Activated CD4-positive, alpha-beta T cell treated with anti-CD3 and anti-CD28 coated beads, Interleukin-10, Interleukin-2, amounts not matched to agents 100 ng/mL and 50 ng/mL, durations not matched to agents 16 hours and 8 hours (primary cell): ENCODE results near the gene ABCA2.

Experiments
- DNase-seq: peaks from one replicate; pipeline ENCODE4 v3.0.0-alpha.2; 2020

The ABCA2 gene

DNA sequence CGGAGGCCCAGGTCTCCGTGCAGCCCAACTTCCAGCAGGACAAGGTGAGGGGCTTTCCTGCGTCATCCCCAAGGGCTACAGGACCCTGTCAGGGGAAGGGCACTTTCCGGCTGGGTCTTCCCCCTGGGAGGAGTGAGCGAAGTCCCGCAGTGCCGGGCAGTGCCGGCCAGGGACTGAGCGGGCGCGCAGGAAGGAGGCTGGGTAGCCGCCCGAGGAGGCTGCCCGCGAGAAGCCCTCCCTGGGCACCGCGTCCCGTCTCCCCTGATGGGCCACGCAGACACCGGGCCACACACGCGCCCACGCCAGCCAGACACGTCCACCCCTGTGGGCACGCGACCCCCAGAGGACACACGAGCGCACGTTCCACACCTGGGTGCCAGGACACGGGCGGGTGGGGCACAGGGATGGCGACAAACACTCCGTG, 50.4 kb downstream of the ABCA2 start:
- no peak for DNase-seq

DNA sequence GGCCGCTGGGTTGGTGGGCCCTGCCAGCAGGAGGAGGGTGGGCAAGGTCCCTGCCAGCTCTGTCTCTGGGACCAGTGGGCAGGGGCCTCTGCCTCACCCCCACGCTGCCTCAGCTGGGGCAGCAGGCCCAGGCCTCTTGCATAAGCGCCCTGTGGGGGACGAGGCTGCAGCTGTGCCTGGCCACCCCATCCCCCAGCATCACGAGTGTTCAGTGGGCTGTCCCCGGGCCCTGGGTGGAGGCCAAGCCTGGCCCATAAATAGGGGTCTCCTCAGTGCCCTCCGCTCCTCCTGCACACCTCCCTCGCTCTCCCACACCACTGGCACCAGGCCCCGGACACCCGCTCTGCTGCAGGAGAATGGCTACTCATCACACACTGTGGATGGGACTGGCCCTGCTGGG, 50.8 kb downstream of the ABCA2 start, which contains the start of gene PTGDS:
Gene PTGDS, plus strand, starts transcription at position 282 of the 400 bp plus-strand sequence. Its CDS starts 75 bp downstream, at position 357.
- no peak for DNase-seq

DNA sequence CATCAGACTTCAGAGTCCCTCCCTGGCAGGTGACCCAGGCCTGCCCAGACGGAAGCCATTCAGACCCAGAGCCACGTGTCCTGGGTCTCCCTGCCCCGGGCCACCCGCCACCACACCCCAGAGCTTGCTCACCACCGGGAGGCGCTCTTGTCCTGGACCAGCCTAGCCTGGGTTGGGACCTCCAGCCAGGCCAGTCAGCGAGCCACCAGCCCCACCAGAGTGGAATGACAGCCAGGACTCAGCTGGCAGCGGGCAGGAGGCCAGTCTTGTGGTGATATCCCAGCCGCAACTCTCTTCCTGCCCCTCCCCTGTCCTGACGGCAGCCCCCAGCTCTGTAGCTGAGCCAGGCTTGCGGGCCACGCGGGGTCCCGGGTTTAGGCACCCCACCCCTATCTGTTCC, 52.4 kb downstream of the ABCA2 start:
- DNase-seq: peak; percentile 46

DNA sequence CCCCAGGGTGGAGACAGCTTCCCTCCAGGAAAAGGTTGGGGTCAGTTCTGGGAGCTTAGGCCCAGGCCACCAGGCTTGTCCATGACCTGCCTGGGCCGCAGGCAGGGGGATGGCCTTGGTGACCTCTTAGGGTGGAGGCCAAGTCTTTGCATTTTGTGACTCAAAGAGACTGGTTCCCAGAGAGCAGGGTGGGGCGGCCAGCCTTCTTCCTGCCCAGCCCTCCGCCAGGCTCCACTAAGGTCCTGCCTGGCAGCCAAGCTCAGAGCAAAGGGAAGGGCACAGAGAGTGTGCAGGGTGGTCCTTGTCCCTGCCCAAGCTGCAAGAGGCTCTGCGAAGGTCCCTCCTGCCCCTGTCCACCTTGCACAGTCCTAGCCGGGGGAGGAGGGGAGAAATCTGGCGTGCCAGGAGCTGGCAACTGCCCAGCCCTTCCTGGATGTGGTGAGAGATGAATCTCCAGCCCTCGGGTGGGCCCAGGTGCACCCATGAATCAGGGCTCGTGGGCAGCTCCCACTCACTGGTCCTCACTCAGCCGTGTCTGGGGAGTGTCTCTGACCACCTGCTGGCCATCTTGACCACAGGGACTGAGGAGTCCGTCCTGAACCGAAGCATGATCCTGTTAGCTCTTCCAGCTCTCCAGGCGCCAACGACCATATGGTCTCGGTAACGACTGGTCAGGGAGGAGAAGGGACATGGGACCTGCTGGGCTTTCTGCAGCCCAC, 53.1 kb downstream of the ABCA2 start:
- no peak for DNase-seq

DNA sequence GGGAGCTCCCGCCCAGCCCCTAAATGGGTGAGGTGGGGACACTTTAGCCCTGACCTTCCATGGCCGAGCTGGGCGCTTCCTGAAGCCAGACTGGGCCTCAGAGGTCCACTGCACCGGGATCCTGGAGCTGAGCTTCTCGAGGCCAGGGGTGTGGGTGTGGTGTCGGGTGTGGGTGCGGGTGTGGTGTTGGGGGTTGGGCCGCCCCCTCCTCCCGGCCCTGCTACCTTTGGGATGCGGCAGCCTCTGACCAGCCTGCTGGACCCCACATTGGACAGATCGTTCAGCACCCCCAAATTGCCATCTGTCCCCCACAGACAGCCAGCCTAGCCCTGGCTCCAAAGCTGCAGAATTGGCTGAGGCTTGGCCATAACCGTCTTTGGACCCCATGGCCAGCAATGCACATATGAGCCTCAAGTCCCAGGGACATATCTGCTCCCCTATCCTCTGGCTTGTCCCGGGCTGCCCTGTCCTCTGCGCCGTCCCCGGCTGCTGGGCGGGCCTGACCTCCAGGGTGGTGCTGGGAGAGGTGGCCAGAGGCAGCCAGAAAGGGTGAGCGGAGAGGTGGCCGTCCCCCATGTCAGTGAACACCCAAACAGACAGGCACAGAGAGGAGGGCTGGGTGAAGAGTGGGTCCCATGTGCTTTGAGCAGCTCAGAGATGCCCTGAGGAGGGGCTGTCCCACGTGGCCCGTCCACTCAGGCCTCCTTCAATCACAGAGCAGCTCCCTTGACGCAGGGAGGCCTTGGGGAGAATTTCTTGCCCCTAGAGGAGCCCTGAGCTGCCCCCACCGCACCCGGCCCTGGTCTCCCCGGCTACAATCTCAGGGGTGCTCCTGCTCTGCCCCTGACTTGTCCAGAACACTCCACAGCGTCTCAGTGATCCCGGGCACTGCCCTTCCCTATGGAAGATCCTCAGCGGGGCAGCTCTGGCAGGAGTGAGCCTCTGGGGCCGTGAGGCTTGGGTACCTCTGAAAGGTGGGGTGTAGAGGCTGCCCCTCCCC, 54.1 kb downstream of the ABCA2 start:
- no peak for DNase-seq

DNA sequence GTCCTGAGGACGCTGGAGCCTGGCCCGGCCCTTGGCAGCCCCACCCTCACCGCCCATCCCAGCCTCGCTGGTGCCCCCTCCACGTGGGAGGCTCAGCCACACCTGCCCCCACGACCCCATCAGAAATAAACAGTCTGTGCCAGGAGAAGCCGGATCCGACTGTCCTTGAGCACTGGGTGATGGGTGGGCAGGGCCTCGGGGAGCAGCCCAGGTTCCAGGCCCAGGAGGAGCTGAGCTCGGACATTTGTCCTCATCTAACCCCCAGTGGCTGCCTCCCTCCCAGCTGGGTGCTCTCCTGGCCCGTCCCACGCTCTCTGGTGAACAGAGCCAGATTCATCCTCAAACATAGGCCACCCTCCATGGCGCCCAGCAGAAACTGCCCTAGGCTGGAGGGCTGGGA, 55.3 kb downstream of the ABCA2 start:
- DNase-seq: no peak

DNA sequence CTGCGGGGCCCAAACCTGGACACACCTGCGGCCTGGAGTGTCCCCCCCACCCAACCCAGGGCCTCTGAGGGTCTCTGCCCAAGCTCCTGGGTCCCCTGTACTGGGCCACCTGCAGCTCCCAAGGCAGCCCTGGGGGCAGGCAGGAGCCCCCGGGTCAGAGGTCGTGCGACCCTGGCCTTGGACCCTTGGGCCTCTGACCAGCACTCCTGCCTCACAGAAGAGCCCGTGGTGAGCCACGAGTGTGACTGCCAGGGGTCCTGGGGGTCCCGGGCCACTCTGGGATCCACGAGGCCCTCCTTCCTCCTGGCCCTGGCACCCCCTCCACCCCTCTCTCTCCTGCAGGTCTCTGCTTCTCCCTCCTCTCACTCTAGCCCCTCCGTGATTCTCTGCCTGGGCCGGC, 55.7 kb downstream of the ABCA2 start:
- DNase-seq: no peak

DNA sequence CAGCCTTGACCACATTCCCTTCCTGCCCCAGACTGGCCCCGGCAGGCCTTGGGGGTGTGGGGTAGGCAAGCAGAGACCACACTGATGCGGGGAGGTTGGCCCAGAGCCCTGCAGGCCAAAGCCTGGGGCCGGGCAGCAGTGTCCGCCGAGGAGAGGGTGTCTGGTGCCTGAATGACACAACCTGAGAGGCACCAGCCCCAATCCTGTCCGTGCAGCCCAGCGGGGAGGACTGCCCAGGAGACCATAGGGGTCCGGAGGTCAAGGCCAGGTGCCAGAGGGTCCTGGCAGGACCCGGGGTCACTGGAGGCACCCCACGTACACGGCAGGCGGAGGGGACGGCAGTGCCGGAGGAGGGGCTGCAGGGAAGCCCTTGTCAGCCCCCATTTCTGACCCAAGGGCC, 56.3 kb downstream of the ABCA2 start:
- DNase-seq: no peak

DNA sequence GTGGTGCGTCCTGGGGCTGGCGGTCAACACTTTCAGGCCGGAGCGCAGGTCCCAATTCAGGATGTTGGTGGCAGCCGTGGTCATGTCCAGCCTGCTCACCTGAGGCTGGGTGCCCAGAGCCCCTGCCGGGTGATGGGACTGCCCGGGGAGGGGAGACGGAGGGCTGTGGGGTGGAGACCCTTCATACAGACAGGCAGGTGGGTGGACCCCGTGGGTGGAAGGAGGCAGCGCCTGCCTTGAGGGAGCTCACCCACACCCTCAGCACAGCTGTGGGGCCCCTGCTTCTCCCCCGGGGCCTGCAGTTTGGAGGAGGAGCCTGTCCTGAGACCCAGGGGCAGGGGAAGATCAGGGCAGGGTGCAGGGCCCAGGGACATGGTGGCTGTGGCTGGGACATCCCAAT, 57.7 kb downstream of the ABCA2 start:
- no peak for DNase-seq

DNA sequence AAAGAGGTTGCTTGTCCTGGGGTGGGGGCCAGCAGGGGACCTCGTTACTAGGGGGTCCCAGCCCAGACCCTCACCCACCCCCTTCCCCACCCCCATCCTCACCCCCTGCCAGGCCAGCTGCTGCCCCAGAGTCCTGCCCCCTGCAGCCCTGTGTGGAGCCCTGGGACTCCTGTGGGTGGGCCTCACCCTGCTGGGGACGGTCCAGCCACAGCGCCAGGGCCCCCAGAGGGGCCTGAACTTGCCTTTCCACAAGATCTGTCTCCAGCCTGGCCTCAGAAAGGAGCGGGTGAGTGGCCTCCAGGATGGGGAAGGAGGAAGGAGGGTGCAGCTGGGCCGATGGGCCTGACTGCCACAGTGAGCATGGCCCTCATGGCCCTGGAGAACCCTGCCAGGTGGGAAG, 58.3 kb downstream of the ABCA2 start:
- no peak for DNase-seq

DNA sequence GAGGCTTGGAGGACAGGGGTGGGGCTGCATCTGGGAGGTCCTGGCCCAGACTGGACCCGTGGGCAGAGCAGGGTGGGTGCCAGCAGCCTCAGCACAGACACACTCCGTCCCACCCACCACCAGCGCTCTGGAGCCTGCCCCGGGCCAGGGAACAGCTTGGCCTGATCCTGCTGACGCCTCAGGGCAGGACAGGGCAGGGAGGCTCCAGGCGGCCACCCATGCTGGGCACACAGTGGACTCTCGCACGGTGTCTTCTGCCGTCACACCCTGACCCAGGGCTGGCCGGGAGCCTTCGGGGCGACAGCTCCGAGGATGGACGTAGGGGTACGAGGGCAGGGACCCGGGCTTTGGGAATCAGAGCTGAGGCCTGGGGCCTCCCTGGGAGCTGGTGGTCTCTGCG, 58.9 kb downstream of the ABCA2 start:
- DNase-seq: no peak

DNA sequence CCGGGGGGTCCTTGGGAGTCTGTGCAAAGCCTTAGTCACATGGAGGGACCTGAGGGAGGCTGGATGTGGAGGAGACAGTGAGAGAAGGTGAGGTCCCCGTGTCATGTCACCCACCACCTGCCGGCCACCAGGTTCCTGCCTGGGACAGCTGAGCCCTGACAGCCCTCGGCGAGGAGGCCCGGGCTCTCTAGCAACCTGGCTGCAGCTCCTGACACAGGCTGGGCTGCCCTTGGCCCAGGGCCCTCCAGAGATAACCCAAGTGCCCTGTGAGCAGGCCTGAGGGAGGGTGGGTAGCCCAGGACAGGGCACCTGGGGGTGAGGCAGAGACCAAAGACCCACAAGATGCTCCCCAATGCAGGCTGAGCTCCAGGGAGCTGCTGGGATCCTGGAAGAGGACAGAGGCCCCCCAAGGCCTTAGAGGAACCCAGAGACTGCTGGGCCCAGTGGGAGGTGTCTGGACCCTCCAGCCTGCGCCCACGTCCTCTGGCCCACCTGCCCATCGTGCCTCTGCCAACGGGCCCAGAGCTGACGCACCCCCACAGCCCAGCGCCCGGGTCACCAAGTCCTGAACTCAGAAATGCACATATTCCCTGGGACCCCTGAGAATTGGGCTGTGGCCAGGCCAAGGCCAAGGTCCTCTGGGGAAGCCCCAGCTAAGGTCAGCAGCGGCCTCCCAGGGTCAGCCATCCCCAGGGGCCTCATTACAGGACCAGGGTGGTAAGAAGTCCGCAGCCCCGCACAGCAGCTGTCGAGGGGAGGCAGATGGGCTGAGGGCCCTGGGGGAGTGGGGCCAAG, 59.5 kb downstream of the ABCA2 start:
- no peak for DNase-seq

DNA sequence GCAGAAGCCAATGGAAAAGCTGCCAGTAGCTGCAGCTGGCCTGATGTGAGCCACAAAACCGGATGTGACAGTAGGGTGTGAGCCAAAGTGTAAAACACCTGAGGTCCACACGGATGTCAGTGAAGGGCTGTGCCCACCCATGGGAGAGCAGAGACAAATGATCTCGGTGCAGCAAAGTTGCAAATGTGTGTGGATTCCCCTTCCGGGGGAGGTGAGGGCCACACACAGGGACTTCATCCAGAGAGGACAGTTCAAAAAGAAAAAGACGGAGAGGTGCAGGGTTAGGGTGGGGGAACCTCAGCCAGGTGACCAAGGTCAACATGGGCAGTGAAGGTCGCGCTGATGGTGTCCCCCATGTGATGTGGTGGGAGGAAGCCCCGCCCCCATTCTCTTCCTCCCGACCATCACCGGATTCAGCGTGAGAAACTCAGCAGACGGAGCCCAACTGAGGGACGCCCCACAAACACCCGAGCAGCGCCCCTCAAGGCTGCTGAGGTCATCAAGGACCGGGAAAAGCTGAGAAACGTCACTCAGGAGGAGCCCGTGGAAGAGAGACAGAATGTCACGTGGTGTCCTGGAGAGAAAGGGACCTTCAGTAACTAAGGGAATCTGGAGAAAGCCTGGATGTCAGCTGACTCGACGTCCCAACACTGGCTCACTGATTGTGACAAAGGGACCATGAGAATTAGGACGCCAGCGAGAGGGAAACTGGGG, 62.1 kb downstream of the ABCA2 start:
- peak; percentile 38 for DNase-seq

DNA sequence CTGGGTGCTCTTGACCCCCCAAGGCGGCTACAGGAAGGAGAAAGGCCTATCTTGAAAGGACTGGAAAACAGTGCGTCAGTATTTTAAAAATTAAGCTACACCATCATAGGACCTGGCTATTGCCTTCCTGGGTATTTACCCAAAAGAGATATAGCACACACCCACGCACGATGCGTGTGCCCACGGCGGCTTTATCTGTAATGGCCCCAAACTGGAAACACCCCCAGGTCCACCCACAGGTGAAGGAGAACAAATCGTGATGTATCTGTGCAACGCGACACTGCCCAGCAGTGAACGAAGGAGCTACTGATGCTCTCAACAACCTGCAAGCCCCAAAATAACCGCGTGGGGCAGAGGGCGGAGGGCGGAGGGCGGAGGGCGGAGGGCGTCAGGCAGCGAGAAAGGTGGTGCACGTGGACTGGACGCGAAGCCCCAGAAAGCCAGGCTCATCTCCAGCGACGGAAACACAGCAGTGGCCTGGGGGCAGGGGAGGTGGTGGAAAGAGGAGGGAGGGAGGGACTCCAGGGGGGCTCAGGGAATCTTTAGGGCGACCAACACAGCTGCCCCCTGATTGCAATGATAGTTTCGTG, 63.1 kb downstream of the ABCA2 start:
- DNase-seq: no peak

DNA sequence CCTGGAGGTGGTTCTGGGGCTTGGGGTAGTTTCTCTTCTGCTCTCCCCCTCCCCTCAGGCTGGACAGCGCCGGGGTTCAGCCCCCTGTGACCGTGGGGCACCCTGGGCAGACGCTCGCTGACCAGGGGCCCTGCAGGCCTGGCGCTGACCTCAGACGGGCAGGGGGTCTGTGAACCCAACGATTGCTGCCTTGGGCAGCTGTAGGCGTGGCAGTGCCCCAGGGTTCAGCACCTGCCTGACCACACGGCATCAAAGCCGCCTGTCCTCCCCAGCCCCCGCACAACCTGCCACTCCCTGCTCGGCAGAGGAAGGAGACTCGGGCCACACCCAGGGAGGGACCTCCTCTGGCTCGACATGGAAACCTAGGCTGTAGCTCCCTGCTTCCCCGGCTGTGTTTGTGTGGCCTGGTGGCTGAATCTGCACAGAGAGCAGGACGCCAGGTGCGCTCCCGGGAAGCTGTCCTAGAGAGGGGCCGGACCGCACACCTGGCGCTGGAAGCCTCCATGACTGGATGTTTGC, 63.8 kb downstream of the ABCA2 start:
- DNase-seq: no peak

DNA sequence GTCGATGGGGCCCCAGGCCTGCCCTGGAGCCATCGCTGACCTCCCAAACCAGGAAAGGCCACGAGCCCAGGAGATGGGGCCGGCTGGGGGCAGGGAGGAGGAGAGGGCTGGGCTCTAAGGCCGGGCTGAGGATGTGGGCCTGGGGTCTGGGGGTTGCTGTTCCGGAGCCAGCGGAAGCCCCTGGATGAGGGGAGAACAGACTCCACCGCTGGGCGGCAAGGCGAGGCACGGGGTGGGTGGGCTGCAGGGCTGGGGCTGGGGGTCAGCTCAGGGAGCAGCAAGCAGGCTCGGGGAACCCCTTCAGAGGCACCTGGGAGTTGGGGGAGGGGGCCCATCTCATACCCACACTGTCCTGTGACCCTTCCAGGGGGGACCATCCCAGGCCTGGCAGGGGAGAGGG, 64.3 kb downstream of the ABCA2 start:
- DNase-seq: no peak

DNA sequence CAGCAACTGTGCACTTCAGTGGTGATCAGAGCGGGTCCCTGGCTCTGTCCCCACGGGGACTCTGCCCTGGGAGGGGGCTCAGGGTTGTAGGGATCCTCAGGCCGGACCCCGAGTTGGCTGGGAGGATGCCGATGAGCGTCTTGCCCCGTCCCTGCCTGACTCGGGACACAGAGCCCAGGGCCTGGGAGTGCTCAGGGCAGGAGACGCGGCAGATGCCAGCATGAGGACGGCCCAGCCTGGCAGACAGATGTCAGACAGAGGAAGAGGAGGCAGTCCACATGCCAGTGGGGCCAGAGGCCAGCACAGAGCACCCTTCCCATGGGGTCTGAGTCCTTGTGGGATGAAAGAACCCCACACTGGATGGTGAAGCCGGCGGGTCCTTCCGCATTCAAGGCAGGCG, 64.7 kb downstream of the ABCA2 start:
- DNase-seq: no peak

DNA sequence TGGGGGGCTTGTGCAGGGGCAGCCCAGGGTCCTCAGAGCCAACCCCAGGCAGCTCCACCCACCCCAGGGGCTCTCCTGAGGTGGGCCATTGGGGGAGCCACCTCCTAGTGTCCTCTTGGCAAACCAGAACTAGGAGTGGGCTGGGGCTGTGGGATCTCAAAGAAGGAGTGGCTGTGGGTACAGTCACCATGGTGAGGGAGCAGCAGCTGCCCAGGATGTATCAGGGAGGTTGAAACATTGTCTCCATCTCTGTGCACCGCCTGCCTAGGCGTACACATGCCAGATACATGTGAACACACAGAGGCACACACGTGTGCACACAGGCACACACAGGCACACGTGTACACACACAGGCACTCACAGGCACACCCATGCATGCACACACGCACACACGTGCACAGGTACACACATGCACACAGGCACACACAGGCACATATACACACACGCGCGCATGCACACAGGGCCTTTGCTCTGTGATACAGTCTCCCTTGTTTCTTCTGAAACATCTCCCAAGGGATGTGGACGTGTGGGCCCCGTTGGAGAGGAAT, 65.3 kb downstream of the ABCA2 start:
- DNase-seq: no peak

DNA sequence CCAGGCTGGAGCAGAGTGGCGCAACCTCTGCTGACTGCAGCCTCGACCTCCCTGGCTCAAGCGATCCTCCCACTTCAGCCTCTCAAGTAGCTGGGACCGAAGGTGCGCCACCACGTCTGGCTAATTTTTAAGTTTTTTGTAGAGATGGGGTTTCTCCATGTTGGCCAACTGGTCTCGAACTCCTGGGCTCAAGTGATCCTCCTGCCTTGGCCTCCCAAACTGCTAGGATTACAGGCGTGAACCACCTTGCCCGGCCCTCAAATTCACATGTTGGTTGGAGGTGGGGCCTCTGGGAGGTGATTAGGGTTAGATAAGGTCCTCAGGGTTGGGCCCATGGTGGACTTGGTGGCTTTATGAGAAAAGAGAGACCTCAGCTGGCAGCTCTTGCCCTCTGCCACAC, 65.9 kb downstream of the ABCA2 start:
- DNase-seq: no peak

DNA sequence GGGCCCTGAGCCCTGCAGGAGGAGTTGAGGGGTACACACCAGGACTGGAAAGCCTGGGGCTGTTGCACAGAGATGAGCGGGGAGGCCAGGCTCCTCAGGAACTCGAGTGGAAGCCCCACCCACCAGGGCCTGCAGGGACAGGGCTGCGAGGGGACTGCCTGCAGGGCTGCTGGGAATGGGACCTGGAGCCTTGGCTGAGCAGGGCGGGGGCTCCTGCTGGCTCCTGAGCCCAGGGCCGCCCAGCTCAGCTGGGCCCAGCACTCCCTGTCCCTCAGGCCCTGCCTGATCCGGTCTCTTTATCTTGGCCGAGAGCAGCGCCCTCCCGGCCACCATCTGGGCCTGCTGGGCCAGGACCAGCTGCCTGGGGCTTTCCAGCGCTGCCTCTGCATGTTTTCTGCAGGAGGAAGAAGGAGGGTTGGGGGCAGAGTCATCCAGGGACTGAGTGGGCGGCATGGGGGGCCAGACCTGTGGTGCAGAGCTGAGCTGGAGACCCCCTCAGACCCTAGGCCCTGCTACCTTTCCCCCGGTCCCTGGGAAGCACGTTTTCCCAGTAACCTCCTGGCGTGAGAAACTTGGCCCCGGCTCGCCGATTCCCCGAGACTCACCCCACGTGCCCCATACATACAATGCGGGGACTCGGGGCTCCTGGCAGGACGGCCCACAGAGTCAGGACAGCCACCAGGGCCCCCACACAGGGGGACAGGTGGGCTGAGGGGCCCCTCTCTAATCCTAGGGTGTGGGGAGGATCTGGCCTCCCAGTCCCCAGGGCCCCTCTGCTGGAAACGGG, 66.6 kb downstream of the ABCA2 start:
- DNase-seq: no peak

DNA sequence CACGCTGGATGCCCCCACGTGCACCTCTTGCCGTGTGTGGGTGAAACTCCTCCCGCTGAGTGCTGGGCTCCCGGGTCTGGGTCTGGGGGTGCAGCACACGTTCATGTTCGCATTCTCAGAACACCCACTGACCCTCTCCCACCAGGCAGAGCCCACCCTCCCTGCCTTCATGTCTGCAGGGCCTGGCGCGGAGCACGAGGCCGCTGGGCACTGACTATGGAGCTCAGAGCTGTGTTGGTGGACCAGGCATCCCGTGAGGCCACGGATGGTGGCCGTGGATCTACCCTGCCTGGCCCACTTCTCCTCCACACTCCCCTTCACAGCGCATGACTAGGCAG, 67.1 kb downstream of the ABCA2 start:
- no peak for DNase-seq
